Activated CD4-positive, alpha-beta memory T cell treated with anti-CD3 and anti-CD28 coated beads, Interleukin-2, amount 10 ng/mL, durations not matched to agents 7 days and 5 days (primary cell): ENCODE measurements around the gene CCDC148. TPM values are rescaled to one million over a fixed set of nuclear protein-coding genes. Genes with fewer than 3 reads are reported as not detected.

Experiments
- CTCF ChIA-PET: fragments of 350-600 bp; sonication (Branson Sonifier 250); formaldehyde crosslinking; loops from one replicate; lab custom pipeline; 2021; ENCODE audit warnings: antibody characterized with exemption, inconsistent platforms; lab: Charles Lee
- POLR2A ChIA-PET: fragments of 350-600 bp; sonication (Branson Sonifier 250); formaldehyde crosslinking; loops from one replicate; lab custom pipeline; 2021; ENCODE audit warnings: antibody characterized with exemption; lab: Charles Lee
- DNase-seq: peaks from one replicate; pipeline ENCODE4 v3.0.0-alpha.2; 2020
- H3K27ac Mint-ChIP-seq: one replicate; pipeline ENCODE4 v1.8.0; 2021; ENCODE audit warnings: mild to moderate bottlenecking, mixed read lengths
- H3K27me3 Mint-ChIP-seq: one replicate; pipeline ENCODE4 v1.8.0; 2021; ENCODE audit warnings: mixed read lengths
- H3K36me3 Mint-ChIP-seq: one replicate; pipeline ENCODE4 v1.8.0; 2021; ENCODE audit warnings: low read depth, mixed read lengths
- H3K4me1 Mint-ChIP-seq: one replicate; pipeline ENCODE4 v1.8.0; 2021; ENCODE audit warnings: mixed read lengths
- H3K4me3 Mint-ChIP-seq: one replicate; pipeline ENCODE4 v1.8.0; 2021; ENCODE audit warnings: mild to moderate bottlenecking, mixed read lengths
- H3K9me3 Mint-ChIP-seq: one replicate; pipeline ENCODE4 v1.8.0; 2021; ENCODE audit warnings: mixed read lengths
- total RNA-seq, 2 experiments: library from RNA; stranded (reverse); gene quantifications; one replicate each; pipeline ENCODE4 v1.2.3, GENCODE V29; 2021

CCDC148 gene
- total RNA-seq, 2 experiments from 2014 or later = not detected

DNA sequence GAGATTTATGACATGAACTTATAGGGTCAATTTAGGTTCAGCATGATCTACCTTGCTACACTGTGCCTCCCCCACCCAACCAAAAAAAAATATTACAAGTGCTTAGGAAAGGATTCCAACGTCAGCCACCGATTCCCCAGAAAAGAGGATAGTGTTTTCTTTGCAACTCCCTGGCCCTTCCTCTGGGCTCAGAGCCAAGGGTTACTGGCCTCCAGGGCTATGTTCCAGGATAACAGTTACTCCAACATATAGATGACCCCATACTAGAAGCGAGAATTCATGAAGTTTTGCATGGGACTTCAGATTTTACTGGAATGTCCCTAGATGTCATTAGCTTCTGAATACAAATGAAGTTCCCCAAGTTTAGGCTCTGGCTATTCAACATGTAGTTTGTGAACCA lies 182.8 kb downstream of the CCDC148 start:
- Mint-ChIP-seq H3K4me1 (no peaks in the 10 kb centered on the region), H3K36me3 (no peaks in the 10 kb centered on the region), H3K27me3 (no peaks in the 10 kb centered on the region), H3K9me3 (no peaks in the 10 kb centered on the region), H3K4me3 (no peak overlapping the region), H3K27ac (no peak overlapping the region)
- ChIA-PET CTCF (no interaction called here), POLR2A (no interaction called here)
- DNase-seq = no peak

DNA sequence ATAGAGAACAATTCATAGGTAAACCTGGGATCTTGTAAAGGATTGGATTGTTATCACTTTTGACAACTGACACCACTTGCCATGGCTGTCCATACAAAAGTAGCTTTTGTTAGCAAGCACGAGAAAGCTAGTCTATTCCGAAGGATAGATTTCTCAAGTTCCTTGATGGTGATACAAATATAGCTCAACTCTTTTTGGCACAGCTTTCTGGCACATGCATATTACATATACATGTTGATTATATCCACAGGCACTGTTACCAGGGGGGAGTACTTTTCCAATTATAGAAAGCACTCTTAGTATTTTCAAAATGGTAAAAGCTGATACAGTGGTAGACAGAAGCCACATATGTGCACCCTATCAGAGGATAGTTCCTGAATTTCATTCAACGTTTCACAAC lies 186.0 kb downstream of the CCDC148 start:
- no peak for DNase-seq
- no peak overlapping the region for H3K4me3 Mint-ChIP-seq
- no peaks in the 10 kb centered on the region for H3K27me3 Mint-ChIP-seq
- no peaks in the 10 kb centered on the region for H3K9me3 Mint-ChIP-seq
- POLR2A ChIA-PET = no interaction called here
- H3K4me1 Mint-ChIP-seq = no peaks in the 10 kb centered on the region
- no peak overlapping the region for H3K27ac Mint-ChIP-seq
- CTCF ChIA-PET = no interaction called here
- no peaks in the 10 kb centered on the region for H3K36me3 Mint-ChIP-seq

GRCh38 chr2:158269143-158269542 lies 187.4 kb downstream of the CCDC148 start:
- Mint-ChIP-seq H3K4me3 (no peak overlapping the region), H3K36me3 (no peaks in the 10 kb centered on the region), H3K27me3 (no peaks in the 10 kb centered on the region), H3K9me3 (no peaks in the 10 kb centered on the region), H3K27ac (no peak overlapping the region), H3K4me1 (no peaks in the 10 kb centered on the region)
- POLR2A ChIA-PET = no interaction called here
- no peak for DNase-seq
- CTCF ChIA-PET = no interaction called here

- POLR2A ChIA-PET = no interaction called here
- Mint-ChIP-seq H3K4me3 (no peak overlapping the region), H3K4me1 (no peaks in the 10 kb centered on the region), H3K9me3 (peaks cover 2% of the 10 kb centered on the region), H3K27ac (no peak overlapping the region), H3K27me3 (no peaks in the 10 kb centered on the region), H3K36me3 (no peaks in the 10 kb centered on the region)
- no peak for DNase-seq
- CTCF ChIA-PET = no interaction called here
Measured at GRCh38 chr2:158266111-158266510, 190.4 kb downstream of the CCDC148 start.

DNA sequence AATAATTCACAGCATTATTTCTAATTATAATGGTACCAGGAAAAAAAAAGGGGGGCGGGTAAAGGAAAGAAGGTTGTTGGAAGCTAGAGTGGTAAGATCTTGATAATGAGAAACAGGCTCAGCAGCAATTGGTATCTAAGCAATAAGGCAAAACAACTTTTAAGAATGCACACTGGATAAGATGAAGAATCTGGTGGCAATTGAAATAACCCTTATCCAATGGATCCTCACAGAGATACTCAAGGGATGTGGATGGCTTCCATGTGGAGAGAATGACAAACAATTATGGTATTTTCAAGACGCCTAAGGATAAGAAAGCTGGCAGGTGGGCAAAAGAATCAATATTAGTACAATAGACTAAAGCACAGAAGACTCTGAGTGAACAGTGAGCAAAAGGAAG lies 201.3 kb downstream of the CCDC148 start:
- ChIA-PET CTCF (no interaction called here), POLR2A (no interaction called here)
- H3K27ac Mint-ChIP-seq = no peak overlapping the region
- no peaks in the 10 kb centered on the region for H3K9me3 Mint-ChIP-seq
- no peaks in the 10 kb centered on the region for H3K4me1 Mint-ChIP-seq
- H3K4me3 Mint-ChIP-seq = no peak overlapping the region
- H3K27me3 Mint-ChIP-seq = peaks cover 9% of the 10 kb centered on the region
- no peak for DNase-seq
- no peaks in the 10 kb centered on the region for H3K36me3 Mint-ChIP-seq

DNA sequence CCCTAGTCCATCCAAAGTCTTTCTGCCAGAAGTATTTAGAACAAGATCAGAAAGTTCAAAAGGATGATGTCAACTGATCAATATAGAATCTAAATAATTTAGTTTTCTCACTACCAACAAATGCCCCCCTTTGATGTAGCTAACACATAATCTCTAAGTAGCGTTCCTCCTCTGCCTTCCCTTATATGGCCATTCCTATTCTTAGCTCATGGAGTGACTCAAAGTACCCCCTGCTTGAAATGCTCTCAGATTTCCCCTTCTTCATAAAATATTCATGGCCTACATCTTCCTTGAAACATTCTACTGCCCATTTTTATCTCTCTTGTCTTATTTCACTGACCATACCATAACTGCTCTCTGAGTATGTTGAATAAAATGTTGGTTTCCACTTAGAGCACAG lies 203.4 kb downstream of the CCDC148 start:
- no peaks in the 10 kb centered on the region for H3K4me1 Mint-ChIP-seq
- CTCF ChIA-PET = no interaction called here
- H3K4me3 Mint-ChIP-seq = no peak overlapping the region
- DNase-seq = no peak
- H3K27me3 Mint-ChIP-seq = peaks cover 9% of the 10 kb centered on the region
- POLR2A ChIA-PET = no interaction called here
- no peak overlapping the region for H3K27ac Mint-ChIP-seq
- no peaks in the 10 kb centered on the region for H3K36me3 Mint-ChIP-seq
- H3K9me3 Mint-ChIP-seq = no peaks in the 10 kb centered on the region

GRCh38 chr2:158251356-158251755 lies 205.2 kb downstream of the CCDC148 start:
- H3K4me3 Mint-ChIP-seq = no peak overlapping the region
- H3K27ac Mint-ChIP-seq = no peak overlapping the region
- ChIA-PET POLR2A (no interaction called here), CTCF (no interaction called here)
- no peaks in the 10 kb centered on the region for H3K36me3 Mint-ChIP-seq
- peaks cover 9% of the 10 kb centered on the region for H3K27me3 Mint-ChIP-seq
- H3K9me3 Mint-ChIP-seq = no peaks in the 10 kb centered on the region
- no peaks in the 10 kb centered on the region for H3K4me1 Mint-ChIP-seq
- DNase-seq = no peak

DNA sequence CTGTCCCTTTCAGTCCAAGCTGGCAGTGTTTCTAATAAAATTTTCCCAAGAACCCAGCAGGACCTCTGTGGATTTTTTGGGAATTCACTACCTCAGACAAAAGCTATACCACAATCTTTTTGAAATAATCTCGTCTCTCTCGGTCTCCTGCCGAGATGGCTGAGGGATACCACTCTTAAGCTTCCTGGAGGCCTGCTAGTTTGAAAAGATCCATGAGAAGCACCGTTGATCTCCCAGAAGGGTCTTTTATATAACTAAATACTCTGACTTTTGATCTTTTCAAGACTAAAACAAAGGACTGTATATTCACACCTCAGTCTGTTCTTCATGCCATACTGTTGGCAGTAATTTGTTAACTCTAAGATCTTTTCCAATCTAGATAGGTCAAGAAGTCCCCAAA lies 213.2 kb downstream of the CCDC148 start:
- no peaks in the 10 kb centered on the region for H3K4me1 Mint-ChIP-seq
- ChIA-PET POLR2A (no interaction called here), CTCF (no interaction called here)
- no peak overlapping the region for H3K27ac Mint-ChIP-seq
- H3K4me3 Mint-ChIP-seq = no peak overlapping the region
- DNase-seq = no peak
- H3K36me3 Mint-ChIP-seq = no peaks in the 10 kb centered on the region
- H3K9me3 Mint-ChIP-seq = no peaks in the 10 kb centered on the region
- H3K27me3 Mint-ChIP-seq = no peaks in the 10 kb centered on the region

- H3K36me3 Mint-ChIP-seq = no peaks in the 10 kb centered on the region
- no peaks in the 10 kb centered on the region for H3K4me1 Mint-ChIP-seq
- ChIA-PET POLR2A (no interaction called here), CTCF (no interaction called here)
- no peak for DNase-seq
- no peak overlapping the region for H3K4me3 Mint-ChIP-seq
- no peaks in the 10 kb centered on the region for H3K9me3 Mint-ChIP-seq
- no peaks in the 10 kb centered on the region for H3K27me3 Mint-ChIP-seq
- H3K27ac Mint-ChIP-seq = no peak overlapping the region
Measured at GRCh38 chr2:158242280-158242679, 214.3 kb downstream of the CCDC148 start.

DNA sequence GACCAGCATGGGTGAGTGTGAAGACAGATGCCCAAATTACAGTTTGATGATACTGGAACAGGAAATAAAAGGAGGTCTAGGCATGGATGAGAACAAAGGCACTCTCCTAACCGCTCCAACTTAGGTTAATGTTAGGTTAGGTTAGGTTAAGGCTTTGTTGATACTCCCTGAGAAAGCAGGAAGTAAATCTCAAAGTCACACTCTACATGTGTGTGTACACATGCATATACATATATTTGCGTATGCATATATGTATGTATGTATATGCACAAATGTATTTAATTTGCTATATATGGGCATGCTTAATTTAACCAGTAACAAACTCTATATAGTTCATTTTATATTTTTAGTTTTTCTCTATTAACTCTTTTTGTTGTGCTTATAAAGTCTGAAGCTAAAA lies 215.6 kb downstream of the CCDC148 start:
- H3K4me1 Mint-ChIP-seq = no peaks in the 10 kb centered on the region
- ChIA-PET CTCF (no interaction called here), POLR2A (no interaction called here)
- H3K9me3 Mint-ChIP-seq = no peaks in the 10 kb centered on the region
- H3K36me3 Mint-ChIP-seq = no peaks in the 10 kb centered on the region
- H3K27me3 Mint-ChIP-seq = no peaks in the 10 kb centered on the region
- DNase-seq = no peak
- no peak overlapping the region for H3K27ac Mint-ChIP-seq
- no peak overlapping the region for H3K4me3 Mint-ChIP-seq

DNA sequence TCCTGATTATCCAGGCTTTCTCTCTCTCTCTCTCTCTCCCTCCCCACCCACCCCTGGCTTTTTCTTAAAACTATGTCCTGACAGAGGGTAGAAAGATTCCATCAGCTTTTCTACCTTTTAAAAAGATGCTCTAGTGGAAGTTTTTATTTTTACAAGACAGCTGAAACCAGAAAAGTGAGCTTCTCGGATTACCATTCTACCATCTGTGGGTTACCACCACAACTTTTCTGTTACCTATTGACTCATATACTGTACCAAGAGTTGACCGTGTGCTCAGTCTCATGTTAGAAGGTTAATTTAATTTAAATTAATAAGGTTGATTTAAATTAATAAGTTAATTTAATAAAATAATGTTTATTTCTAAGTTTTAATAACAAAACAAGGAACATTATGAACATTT lies 217.3 kb downstream of the CCDC148 start:
- CTCF ChIA-PET = no interaction called here
- Mint-ChIP-seq H3K4me1 (no peaks in the 10 kb centered on the region), H3K27ac (no peak overlapping the region), H3K9me3 (no peaks in the 10 kb centered on the region), H3K36me3 (no peaks in the 10 kb centered on the region), H3K27me3 (no peaks in the 10 kb centered on the region), H3K4me3 (no peak overlapping the region)
- DNase-seq = no peak
- POLR2A ChIA-PET = no interaction called here

DNA sequence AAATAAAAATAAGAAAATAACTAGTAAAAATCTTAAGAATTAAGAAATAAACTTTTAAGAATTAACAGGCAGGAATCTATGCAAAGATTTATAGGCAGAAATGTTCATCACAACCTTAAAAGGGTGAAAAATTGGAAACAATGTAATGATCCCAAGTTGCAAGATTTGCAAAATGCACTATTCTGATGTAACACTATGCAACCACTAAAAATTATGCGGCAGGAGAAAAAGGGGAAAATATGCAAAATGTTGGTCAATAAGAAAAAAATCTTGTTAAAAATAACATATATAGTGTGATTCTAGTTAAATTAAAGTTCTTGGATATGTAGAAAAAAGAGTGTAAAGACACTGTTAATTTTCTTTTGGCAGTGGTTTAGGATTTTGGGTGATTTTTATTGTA lies 222.1 kb downstream of the CCDC148 start:
- Mint-ChIP-seq H3K9me3 (no peaks in the 10 kb centered on the region), H3K36me3 (no peaks in the 10 kb centered on the region), H3K4me3 (no peak overlapping the region), H3K27ac (no peak overlapping the region), H3K27me3 (no peaks in the 10 kb centered on the region), H3K4me1 (no peaks in the 10 kb centered on the region)
- POLR2A ChIA-PET = no interaction called here
- CTCF ChIA-PET = no interaction called here
- DNase-seq = no peak

- POLR2A ChIA-PET = no interaction called here
- H3K36me3 Mint-ChIP-seq = no peaks in the 10 kb centered on the region
- no peak overlapping the region for H3K27ac Mint-ChIP-seq
- H3K4me1 Mint-ChIP-seq = no peaks in the 10 kb centered on the region
- DNase-seq = no peak
- no peaks in the 10 kb centered on the region for H3K9me3 Mint-ChIP-seq
- no peak overlapping the region for H3K4me3 Mint-ChIP-seq
- H3K27me3 Mint-ChIP-seq = no peaks in the 10 kb centered on the region
- CTCF ChIA-PET = no interaction called here
Measured at GRCh38 chr2:158232476-158232875, 224.1 kb downstream of the CCDC148 start.

GRCh38 chr2:158228943-158229508 lies 227.5 kb downstream of the CCDC148 start:
- Mint-ChIP-seq H3K4me1 (no peaks in the 10 kb centered on the region), H3K4me3 (no peak overlapping the region), H3K27ac (no peak overlapping the region), H3K9me3 (no peaks in the 10 kb centered on the region), H3K27me3 (no peaks in the 10 kb centered on the region), H3K36me3 (no peaks in the 10 kb centered on the region)
- POLR2A ChIA-PET = no interaction called here
- no peak for DNase-seq
- CTCF ChIA-PET = no interaction called here
